Measurements from ENCODE around the gene TSPAN15.

Gene TSPAN15

DNA sequence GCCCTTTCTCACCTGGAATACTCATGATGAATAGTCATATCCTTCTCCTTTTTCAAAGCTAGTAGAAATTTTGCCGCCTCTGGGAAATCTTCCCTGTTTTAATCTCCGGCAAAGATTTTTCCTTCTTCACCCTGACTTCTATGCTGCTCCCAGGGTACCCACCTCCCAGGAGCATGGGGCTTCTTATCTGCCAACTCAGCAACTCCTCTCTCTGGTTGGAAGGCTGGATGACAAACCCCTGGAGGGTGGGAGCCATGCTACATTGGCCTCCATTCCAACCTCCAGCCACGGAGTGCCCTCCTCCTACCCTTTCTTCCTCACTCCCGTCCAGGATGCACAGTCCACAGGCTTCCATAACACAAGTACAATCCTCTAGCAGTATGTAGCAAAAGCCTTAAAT, 102.1 kb downstream of the TSPAN15 start:
- DNase-seq (ENCODE audit: low spot score): no peak

GRCh38 chr10:69554611-69555010, 103.3 kb downstream of the TSPAN15 start:
- DNase-seq (ENCODE audit: low spot score): no peak
